GM12878 (cell line): ENCODE data around the gene PEX12. TPM values are rescaled to one million over a fixed set of nuclear protein-coding genes. Genes with fewer than 3 reads are reported as not detected.

Experiments
- ATAC-seq: fragments of 200-7000 bp; cut with Tn5 transposase; 3 replicates; pipeline ENCODE4 v1.9.1; 2020; ENCODE audit warnings: mild to moderate bottlenecking, moderate library complexity
- BruUV-seq: library from RNA; stranded (reverse); fragments of 400-500 nt; replicated peaks from 2 replicates; lab custom pipeline; 2021; lab: Mats Ljungman, UMichigan
- CTCF ChIA-PET: fragments of 300-600 bp; sonication (Branson Sonifier 250); formaldehyde crosslinking; extraction: SDS; loops from one replicate; lab custom pipeline; 2021; ENCODE audit warnings: inconsistent platforms; lab: Yijun Ruan, JAX
- POLR2A ChIA-PET: fragments of 350-600 bp; formaldehyde crosslinking; extraction: SDS; loops from one replicate; lab custom pipeline; 2021; ENCODE audit warnings: inconsistent platforms; lab: Charles Lee
- RAD21 ChIA-PET: fragments of 300-600 bp; sonication (Branson Sonifier 250); formaldehyde crosslinking; loops from one replicate; lab custom pipeline; 2023; ENCODE audit warnings: antibody characterized with exemption; ENCODE audit not compliant: unreplicated experiment; lab: Charles Lee
- SMC1A ChIA-PET: fragments of 300-600 bp; sonication (Branson Sonifier 250); formaldehyde crosslinking; loops from one replicate; lab custom pipeline; 2023; ENCODE audit not compliant: unreplicated experiment, uncharacterized antibody; lab: Charles Lee
- DNase-seq: peaks from one replicate; pipeline ENCODE4 v3.0.0-alpha.2; 2011; ENCODE audit warnings: low read depth, low spot score
- FAIRE-seq: peaks from 3 replicates; lab custom pipeline; 2011; peaks lifted over from hg19 to GRCh38; lab: Jason Lieb, UNC
- H2AFZ ChIP-seq: 2 replicates; pipeline ENCODE4 v1.6.0; 2011; ENCODE audit warnings: low read depth, low read length, control low read depth; ENCODE audit not compliant: control insufficient read depth
- H3K27ac ChIP-seq: 2 replicates; pipeline ENCODE4 v1.5.1; 2011; ENCODE audit warnings: control low read depth; ENCODE audit not compliant: control insufficient read depth, insufficient read depth
- H3K27me3 ChIP-seq, 2 experiments: replicated peaks in 1 of 2; 2 replicates each; pipeline versions ENCODE4 v1.6.0 to v1.6.1; 2011; ENCODE audit warnings: low read length in 1 of 2; ENCODE audit not compliant: control insufficient read depth in 2 of 2, insufficient read depth in 2 of 2
- H3K36me3 ChIP-seq, 2 experiments: 2 replicates each; pipeline ENCODE4 v1.5.1; 2011; ENCODE audit warnings: low read length in 1 of 2; ENCODE audit not compliant: control insufficient read depth in 2 of 2, insufficient read depth in 2 of 2
- H3K4me1 ChIP-seq: 2 replicates; pipeline ENCODE4 v1.6.1; 2011; ENCODE audit warnings: mild to moderate bottlenecking, low read length, moderate library complexity, mixed read lengths; ENCODE audit not compliant: control insufficient read depth, insufficient read depth
- H3K4me2 ChIP-seq: 2 replicates; pipeline ENCODE4 v1.6.0; 2011; ENCODE audit warnings: control low read depth; ENCODE audit not compliant: control insufficient read depth, insufficient read depth
- H3K4me3 ChIP-seq: fragments of 200-600 bp; sonication (generic); 2 replicates; pipeline ENCODE4 v1.5.1; 2016
- H3K79me2 ChIP-seq: 2 replicates; pipeline ENCODE4 v1.6.0; 2011; ENCODE audit warnings: low read length; ENCODE audit not compliant: control insufficient read depth, insufficient read depth
- H3K9ac ChIP-seq: 2 replicates; pipeline ENCODE4 v1.8.0; 2011; ENCODE audit warnings: low read length, control low read depth, mixed read lengths; ENCODE audit not compliant: control insufficient read depth, insufficient read depth
- H3K9me3 ChIP-seq: replicated peaks from 3 replicates; pipeline ENCODE4 v1.5.1; 2011; ENCODE audit warnings: mild to moderate bottlenecking, low read length; ENCODE audit not compliant: control insufficient read depth, insufficient read depth
- H4K20me1 ChIP-seq: 2 replicates; pipeline ENCODE4 v1.6.0; 2011; ENCODE audit not compliant: control insufficient read depth, insufficient read depth
- BACH1 ChIP-seq: fragments of 450-650 bp; IDR thresholded peaks from 2 replicates; pipeline ENCODE4 v1.6.1; 2017; ENCODE audit warnings: mild to moderate bottlenecking, borderline replicate concordance
- BRCA1 ChIP-seq: IDR thresholded peaks from 2 replicates; pipeline ENCODE4 v1.6.1; 2011; ENCODE audit warnings: low read depth, low read length, improper control_type of control experiment
- CHD4 ChIP-seq: fragments of 200-600 bp; sonication (generic); IDR thresholded peaks from 2 replicates; pipeline ENCODE4 v1.6.1; 2016; ENCODE audit warnings: mild to moderate bottlenecking
- CTCF ChIP-seq, 3 experiments: IDR thresholded peaks in 2 of 3; conservative IDR thresholded peaks in 1 of 3; 2 replicates each; pipeline ENCODE4 v1.5.1; 2011; ENCODE audit warnings: low read depth in 3 of 3, low read length in 3 of 3, mild to moderate bottlenecking in 3 of 3, control low read depth in 2 of 3, moderate library complexity in 2 of 3, inconsistent platforms in 1 of 3, mixed read lengths in 1 of 3; ENCODE audit not compliant: control insufficient read depth in 2 of 3, insufficient read depth in 1 of 3; ENCODE audit errors: extremely low read depth in 1 of 3
- EZH2 ChIP-seq: IDR thresholded peaks from 2 replicates; pipeline ENCODE4 v1.6.1; 2012; ENCODE audit warnings: low read depth, mild to moderate bottlenecking, control low read depth, inconsistent platforms, low read length, borderline replicate concordance; ENCODE audit not compliant: control insufficient read depth
- FOS ChIP-seq: IDR thresholded peaks from 3 replicates; pipeline ENCODE4 v1.6.1; 2011; ENCODE audit warnings: borderline replicate concordance; ENCODE audit not compliant: insufficient read length; ENCODE audit errors: extremely low read depth
- FOXK2 ChIP-seq: fragments of 450-650 bp; IDR thresholded peaks from 2 replicates; pipeline ENCODE4 v1.6.1; 2017; ENCODE audit warnings: mild to moderate bottlenecking, moderate library complexity
- FOXM1 ChIP-seq: IDR thresholded peaks from 2 replicates; pipeline ENCODE4 v1.6.1; 2012; ENCODE audit warnings: low read depth, mild to moderate bottlenecking, inconsistent platforms, low read length, moderate library complexity
- HDAC2 ChIP-seq: fragments of 200-600 bp; sonication (generic); IDR thresholded peaks from 2 replicates; pipeline ENCODE4 v1.6.1; 2017
- HDGF ChIP-seq: fragments of 450-650 bp; IDR thresholded peaks from 2 replicates; pipeline ENCODE4 v1.6.1; 2016; ENCODE audit warnings: antibody characterized with exemption
- HSF1 ChIP-seq: fragments of 150-350 bp; IDR thresholded peaks from 2 replicates; pipeline ENCODE4 v1.6.1; 2014; ENCODE audit warnings: mild to moderate bottlenecking, low read depth, low read length
- IKZF1 ChIP-seq: fragments of 450-650 bp; conservative IDR thresholded peaks from 2 replicates; pipeline ENCODE4 v1.6.1; 2017; ENCODE audit warnings: antibody characterized with exemption, mild to moderate bottlenecking
- POU2F2 ChIP-seq: IDR thresholded peaks from 3 replicates; pipeline ENCODE4 v1.6.1; 2011; ENCODE audit warnings: low read depth, mild to moderate bottlenecking, low read length, borderline replicate concordance
- SIN3A ChIP-seq: IDR thresholded peaks from 2 replicates; pipeline ENCODE4 v1.6.1; 2012; ENCODE audit warnings: low read depth, low read length, improper control_type of control experiment
- SKIL ChIP-seq: fragments of 450-650 bp; IDR thresholded peaks from 2 replicates; pipeline ENCODE4 v1.6.1; 2017; ENCODE audit warnings: mild to moderate bottlenecking, low read depth, inconsistent platforms; ENCODE audit not compliant: poor library complexity, severe bottlenecking
- SUPT20H ChIP-seq: IDR thresholded peaks from 2 replicates; pipeline ENCODE4 v1.6.1; 2011; ENCODE audit warnings: low read depth, mild to moderate bottlenecking, low read length, moderate library complexity, borderline replicate concordance; ENCODE audit not compliant: control insufficient read depth
- YY1 ChIP-seq: IDR thresholded peaks from 2 replicates; pipeline ENCODE4 v1.6.1; 2011; ENCODE audit warnings: low read depth, mild to moderate bottlenecking, low read length
- WGBS: methylation state at CpG from one replicate; pipeline ENCODE4 v1.1.6; 2016; ENCODE audit warnings: low lambda C conversion rate; ENCODE audit not compliant: insufficient replicate concordance, insufficient coverage; ENCODE audit errors: missing lambda C conversion rate; 5-methylcytosine and 5-hydroxymethylcytosine counted together
- in situ Hi-C: fragments of 300-500 bp; cut with MboI; formaldehyde crosslinking; loops from 9 replicates; pipeline ENCODE4 v1.14.3; 2018; ENCODE audit warnings: mixed read lengths
- intact Hi-C: fragments of 100-400 bp; cut with micrococcal nuclease; formaldehyde crosslinking; loops from one replicate; pipeline ENCODE4 v1.14.2; 2022; ENCODE audit not compliant: unreplicated experiment
- polyA plus RNA-seq, 11 experiments: library from polyadenylated mRNA; depleted of rRNA in 4 of 11; unstranded in 6 of 11; stranded (reverse) in 5 of 11; fragments of >200 nt; fragmentation: Nextera tagmentation in 4 of 11; fragmentation: Illumina TruSeq in 1 of 11; extraction: Ambion mirVana in 4 of 11; extraction: Trizol in 1 of 11; gene quantifications; 1 replicate in 1 of 11; 2 replicates in 10 of 11; pipeline versions ENCODE4 v1.2.1 to v1.2.3, GENCODE V29; 2011 to 2016; ENCODE audit warnings: inconsistent platforms in 2 of 11, missing spikeins in 2 of 11, low read depth in 1 of 11
- total RNA-seq, 4 experiments: library from RNA; depleted of rRNA in 3 of 4; stranded (reverse); fragments of >200 nt in 3 of 4; fragmentation: Illumina TruSeq in 1 of 4; extraction: Trizol in 1 of 4; gene quantifications; 2 replicates each; pipeline versions ENCODE4 v1.2.1 to v1.2.3, GENCODE V29; 2013 to 2021
- TF ChIP-seq, protein P1 (sequence below): IDR thresholded peaks from 2 replicates; pipeline ENCODE4 v1.6.1; 2012; ENCODE audit warnings: low read depth, low read length, improper control_type of control experiment

Gene PEX12
- total and polyA plus RNA-seq, 10 of the 15 experiments (the other 5 are each of a cell fraction or from before 2014, with no cell fraction given) = 2.9 to 15.8 (median 4.6) TPM

DNA sequence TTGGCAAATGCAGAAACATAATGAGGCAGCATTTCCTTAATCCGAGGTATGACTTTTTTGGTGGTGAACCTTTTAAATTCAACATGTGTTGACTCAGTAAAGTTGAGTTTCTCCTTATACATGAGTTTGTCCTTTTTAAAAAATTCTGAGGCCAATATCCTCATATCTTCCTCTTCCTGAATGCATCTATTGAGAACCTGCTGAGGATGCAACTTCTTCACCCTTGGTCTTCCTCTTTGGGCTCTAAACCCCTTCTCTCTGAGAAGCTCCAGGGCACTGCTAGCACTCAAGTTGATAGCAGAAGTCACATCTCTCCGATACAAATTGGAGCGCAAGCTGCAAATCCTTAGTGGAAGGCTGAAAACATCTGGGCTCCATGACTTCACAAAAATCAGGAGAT, 21.0 kb downstream of the PEX12 start:
- Histone ChIP-seq H3K4me2 (no peak overlapping the region), H3K9me3 (no peaks in the 10 kb centered on the region), H3K9ac (no peak overlapping the region), H3K27ac (no peak overlapping the region), H3K36me3 (no peaks in the 10 kb centered on the region; a peak in 1 of 4 replicates), H3K27me3 (no peaks in the 10 kb centered on the region), H3K4me1 (no peaks in the 10 kb centered on the region), H2AFZ (no peak overlapping the region), H4K20me1 (no peaks in the 10 kb centered on the region), H3K79me2 (no peaks in the 10 kb centered on the region), H3K4me3 (no peak overlapping the region)
- BruUV-seq = no TSS peak
- WGBS = 82% methylated on average over 3 of the region's 3 CpGs
- POLR2A ChIA-PET = no interaction called here
- CTCF ChIA-PET = no interaction called here
- no peak for ATAC-seq
- intact Hi-C loops (loop anchor here (5.0 kb wide), 1 partner anchor 190 kb away; no protein-coding TSS in a partner anchor), in situ Hi-C loops (loop anchor here (5.0 kb wide), 1 partner anchor 50 kb away; no protein-coding TSS in a partner anchor)
- SMC1A ChIA-PET = interaction anchor here (0.8 kb wide), 1 partner anchor 19 kb away, joined by 3 read pairs; no protein-coding TSS in a partner anchor
- no peak for DNase-seq
- FAIRE-seq = no peak
- RAD21 ChIA-PET = no interaction called here
- TF ChIP-seq SUPT20H (no peak), BRCA1 (no peak), POU2F2 (no peak), HDGF (no peak), YY1 (no peak), FOXM1 (no peak), HDAC2 (no peak), IKZF1 (no peak), EZH2 (no peak), SKIL (no peak), CTCF (IDR thresholded peaks at IDR 0.05 in 2 of 3, conservative IDR thresholded peaks at IDR 0.05 in 1 of 3; ENCODE audit: control insufficient read depth in 2 of 3, extremely low read depth in 1 of 3, insufficient read depth in 1 of 3, low read depth in 3 of 3, low read length in 3 of 3) (no peak), CHD4 (no peak), FOS (no peak), SIN3A (no peak), HSF1 (no peak), BACH1 (no peak), FOXK2 (no peak)
- TF ChIP-seq, protein P1, sequence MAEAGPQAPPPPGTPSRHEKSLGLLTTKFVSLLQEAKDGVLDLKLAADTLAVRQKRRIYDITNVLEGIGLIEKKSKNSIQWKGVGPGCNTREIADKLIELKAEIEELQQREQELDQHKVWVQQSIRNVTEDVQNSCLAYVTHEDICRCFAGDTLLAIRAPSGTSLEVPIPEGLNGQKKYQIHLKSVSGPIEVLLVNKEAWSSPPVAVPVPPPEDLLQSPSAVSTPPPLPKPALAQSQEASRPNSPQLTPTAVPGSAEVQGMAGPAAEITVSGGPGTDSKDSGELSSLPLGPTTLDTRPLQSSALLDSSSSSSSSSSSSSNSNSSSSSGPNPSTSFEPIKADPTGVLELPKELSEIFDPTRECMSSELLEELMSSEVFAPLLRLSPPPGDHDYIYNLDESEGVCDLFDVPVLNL = no peak
